ENCODE results near the gene WWC2.

- TF ChIP-seq CTCF (IDR thresholded peaks at IDR 0.05) (peak; percentile 47 to 86 (median 74)), POLR2A (IDR thresholded peaks at IDR 0.05) (no peak)
Observed at GRCh38 chr4:183256756-183257385, 157.8 kb downstream of the WWC2 start.

Measured in uterus (tissue), 2 donors.